ENCODE data around the gene PHLDB2.
A peak's percentile ranks its signal among the peaks of the same experiment; 100 is the strongest.

Gene PHLDB2

GRCh38 chr3:111993038-111993437 is 134.0 kb downstream of the PHLDB2 start:
- no peak for ATAC-seq
- TF ChIP-seq ZNF565 (CRISPR knock-in tag; conservative IDR thresholded peaks at IDR 0.05; ENCODE audit: low read depth) (no peak), SNAI2 (CRISPR knock-in tag; IDR thresholded peaks at IDR 0.05) (no peak), ESRRG (CRISPR knock-in tag; IDR thresholded peaks at IDR 0.05) (no peak), BACH2 (CRISPR knock-in tag; IDR thresholded peaks at IDR 0.05; ENCODE audit: borderline replicate concordance) (no peak), ZNF70 (CRISPR knock-in tag; IDR thresholded peaks at IDR 0.05) (no peak), ISL1 (CRISPR knock-in tag; IDR thresholded peaks at IDR 0.05) (no peak), ZNF8 (CRISPR knock-in tag; IDR thresholded peaks at IDR 0.05) (no peak), TCF4 (CRISPR knock-in tag; IDR thresholded peaks at IDR 0.05; ENCODE audit: borderline replicate concordance) (no peak), OSR1 (CRISPR knock-in tag; IDR thresholded peaks at IDR 0.05) (no peak), GLIS3 (CRISPR knock-in tag; IDR thresholded peaks at IDR 0.05) (no peak), TSHZ2 (CRISPR knock-in tag; IDR thresholded peaks at IDR 0.05) (no peak)
- TF ChIP-seq, protein P1, sequence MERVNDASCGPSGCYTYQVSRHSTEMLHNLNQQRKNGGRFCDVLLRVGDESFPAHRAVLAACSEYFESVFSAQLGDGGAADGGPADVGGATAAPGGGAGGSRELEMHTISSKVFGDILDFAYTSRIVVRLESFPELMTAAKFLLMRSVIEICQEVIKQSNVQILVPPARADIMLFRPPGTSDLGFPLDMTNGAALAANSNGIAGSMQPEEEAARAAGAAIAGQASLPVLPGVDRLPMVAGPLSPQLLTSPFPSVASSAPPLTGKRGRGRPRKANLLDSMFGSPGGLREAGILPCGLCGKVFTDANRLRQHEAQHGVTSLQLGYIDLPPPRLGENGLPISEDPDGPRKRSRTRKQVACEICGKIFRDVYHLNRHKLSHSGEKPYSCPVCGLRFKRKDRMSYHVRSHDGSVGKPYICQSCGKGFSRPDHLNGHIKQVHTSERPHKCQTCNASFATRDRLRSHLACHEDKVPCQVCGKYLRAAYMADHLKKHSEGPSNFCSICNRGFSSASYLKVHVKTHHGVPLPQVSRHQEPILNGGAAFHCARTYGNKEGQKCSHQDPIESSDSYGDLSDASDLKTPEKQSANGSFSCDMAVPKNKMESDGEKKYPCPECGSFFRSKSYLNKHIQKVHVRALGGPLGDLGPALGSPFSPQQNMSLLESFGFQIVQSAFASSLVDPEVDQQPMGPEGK (CRISPR knock-in tag; IDR thresholded peaks at IDR 0.05; ENCODE audit: borderline replicate concordance): no peak
- TF ChIP-seq, protein P2, sequence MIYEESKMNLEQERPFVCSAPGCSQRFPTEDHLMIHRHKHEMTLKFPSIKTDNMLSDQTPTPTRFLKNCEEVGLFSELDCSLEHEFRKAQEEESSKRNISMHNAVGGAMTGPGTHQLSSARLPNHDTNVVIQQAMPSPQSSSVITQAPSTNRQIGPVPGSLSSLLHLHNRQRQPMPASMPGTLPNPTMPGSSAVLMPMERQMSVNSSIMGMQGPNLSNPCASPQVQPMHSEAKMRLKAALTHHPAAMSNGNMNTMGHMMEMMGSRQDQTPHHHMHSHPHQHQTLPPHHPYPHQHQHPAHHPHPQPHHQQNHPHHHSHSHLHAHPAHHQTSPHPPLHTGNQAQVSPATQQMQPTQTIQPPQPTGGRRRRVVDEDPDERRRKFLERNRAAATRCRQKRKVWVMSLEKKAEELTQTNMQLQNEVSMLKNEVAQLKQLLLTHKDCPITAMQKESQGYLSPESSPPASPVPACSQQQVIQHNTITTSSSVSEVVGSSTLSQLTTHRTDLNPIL (CRISPR knock-in tag; IDR thresholded peaks at IDR 0.05; ENCODE audit: low read depth): no peak
- TF ChIP-seq, protein P3, sequence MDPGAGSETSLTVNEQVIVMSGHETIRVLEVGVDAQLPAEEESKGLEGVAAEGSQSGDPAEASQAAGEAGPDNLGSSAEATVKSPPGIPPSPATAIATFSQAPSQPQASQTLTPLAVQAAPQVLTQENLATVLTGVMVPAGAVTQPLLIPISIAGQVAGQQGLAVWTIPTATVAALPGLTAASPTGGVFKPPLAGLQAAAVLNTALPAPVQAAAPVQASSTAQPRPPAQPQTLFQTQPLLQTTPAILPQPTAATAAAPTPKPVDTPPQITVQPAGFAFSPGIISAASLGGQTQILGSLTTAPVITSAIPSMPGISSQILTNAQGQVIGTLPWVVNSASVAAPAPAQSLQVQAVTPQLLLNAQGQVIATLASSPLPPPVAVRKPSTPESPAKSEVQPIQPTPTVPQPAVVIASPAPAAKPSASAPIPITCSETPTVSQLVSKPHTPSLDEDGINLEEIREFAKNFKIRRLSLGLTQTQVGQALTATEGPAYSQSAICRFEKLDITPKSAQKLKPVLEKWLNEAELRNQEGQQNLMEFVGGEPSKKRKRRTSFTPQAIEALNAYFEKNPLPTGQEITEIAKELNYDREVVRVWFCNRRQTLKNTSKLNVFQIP (CRISPR knock-in tag; IDR thresholded peaks at IDR 0.05; ENCODE audit: borderline replicate concordance, low read depth): no peak

DNA sequence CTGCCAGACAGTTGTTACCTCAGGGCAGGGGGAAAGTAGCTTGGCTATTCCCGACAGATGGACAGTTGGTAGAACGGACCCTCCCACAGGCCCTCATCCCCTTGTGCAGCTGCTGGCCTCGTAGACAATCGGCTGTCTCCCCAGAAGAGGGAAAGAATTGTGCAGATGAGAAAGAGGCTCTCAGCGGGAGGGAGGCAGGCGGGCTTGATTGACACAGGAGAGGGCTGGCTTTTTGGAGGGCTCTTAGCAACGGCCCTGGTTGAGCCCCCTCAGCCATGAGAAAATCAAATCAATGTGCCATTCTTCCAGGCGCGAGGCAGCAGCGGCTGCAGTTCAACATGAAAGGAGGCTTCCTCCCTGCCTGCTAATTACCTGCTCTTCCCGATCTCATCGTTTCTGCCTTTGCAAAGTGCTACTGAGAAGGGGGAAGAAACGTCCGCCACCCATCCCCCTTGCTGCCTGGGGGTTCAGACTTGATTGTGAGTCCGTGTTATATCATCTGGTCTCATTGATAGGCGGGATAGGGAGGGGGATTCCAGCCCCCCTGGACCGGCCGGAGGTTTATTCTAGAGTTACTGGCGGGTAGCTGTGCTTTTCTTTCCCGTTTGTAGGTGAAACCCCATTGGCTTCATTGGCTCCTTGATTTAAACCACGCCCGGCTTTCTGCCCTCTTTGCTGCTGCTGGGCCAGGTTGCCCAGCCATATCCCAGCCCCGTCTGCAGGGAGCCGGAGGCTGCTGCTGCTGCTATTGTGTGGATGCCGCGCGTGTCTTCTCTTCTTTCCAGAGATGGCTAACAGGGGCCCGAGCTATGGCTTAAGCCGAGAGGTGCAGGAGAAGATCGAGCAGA is 139.8 kb downstream of the PHLDB2 start, which contains the start of gene TAGLN3:
TSS of gene TAGLN3 (plus strand) at position 287 of the 848 bp plus-strand sequence. CDS start at position 788, 501 bp downstream.
- ATAC-seq: peak; percentile 94
- no peak for TF ChIP-seq ISL1 (CRISPR knock-in tag; IDR thresholded peaks at IDR 0.05)
- TF ChIP-seq, protein P4, sequence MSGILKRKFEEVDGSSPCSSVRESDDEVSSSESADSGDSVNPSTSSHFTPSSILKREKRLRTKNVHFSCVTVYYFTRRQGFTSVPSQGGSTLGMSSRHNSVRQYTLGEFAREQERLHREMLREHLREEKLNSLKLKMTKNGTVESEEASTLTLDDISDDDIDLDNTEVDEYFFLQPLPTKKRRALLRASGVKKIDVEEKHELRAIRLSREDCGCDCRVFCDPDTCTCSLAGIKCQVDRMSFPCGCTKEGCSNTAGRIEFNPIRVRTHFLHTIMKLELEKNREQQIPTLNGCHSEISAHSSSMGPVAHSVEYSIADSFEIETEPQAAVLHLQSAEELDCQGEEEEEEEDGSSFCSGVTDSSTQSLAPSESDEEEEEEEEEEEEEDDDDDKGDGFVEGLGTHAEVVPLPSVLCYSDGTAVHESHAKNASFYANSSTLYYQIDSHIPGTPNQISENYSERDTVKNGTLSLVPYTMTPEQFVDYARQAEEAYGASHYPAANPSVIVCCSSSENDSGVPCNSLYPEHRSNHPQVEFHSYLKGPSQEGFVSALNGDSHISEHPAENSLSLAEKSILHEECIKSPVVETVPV (CRISPR knock-in tag; IDR thresholded peaks at IDR 0.05): no peak
- no peak for TF ChIP-seq PPARA (CRISPR knock-in tag; IDR thresholded peaks at IDR 0.05; ENCODE audit: borderline replicate concordance)
- TF ChIP-seq ZC3H10 (CRISPR knock-in tag; IDR thresholded peaks at IDR 0.05): no peak
- TF ChIP-seq ZNF565 (CRISPR knock-in tag; conservative IDR thresholded peaks at IDR 0.05; ENCODE audit: low read depth): no peak
- TF ChIP-seq ESRRG (CRISPR knock-in tag; IDR thresholded peaks at IDR 0.05): no peak

DNA sequence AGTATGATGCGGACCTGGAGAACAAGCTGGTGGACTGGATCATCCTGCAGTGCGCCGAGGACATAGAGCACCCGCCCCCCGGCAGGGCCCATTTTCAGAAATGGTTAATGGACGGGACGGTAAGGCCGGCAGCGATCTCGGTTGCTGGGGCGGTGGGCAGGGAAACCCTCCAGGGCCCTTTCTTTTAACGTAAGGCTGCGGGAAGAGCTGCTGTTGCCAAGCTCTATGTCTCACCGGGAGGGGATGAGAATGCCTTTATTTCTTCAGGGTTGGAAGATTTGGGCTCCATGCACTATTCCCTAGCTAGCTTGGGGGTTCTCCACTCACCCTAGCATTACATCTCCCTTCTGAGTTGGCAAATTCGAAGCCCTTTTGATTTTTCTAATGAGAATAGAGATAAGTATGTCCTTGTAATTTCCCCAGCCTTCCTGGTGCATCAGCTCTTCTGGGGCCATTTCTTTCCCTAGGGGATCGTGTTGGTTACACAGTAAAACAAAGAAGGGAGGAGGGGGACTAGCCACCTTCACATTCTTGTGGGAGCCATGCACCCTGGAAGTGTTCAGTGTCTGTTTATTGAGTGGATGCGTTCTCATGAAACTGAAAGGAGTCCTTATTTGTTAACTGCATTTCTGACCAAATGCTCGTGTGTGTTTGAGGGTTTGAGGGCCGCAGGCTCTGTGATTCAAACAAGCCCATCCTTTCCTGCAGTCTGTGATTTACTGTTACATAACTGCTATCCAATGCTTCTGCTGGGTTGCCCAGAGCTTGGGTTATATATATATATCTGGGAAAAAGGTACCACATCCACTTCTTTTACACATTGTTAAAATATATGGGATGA is 140.6 kb downstream of the PHLDB2 start:
- TF ChIP-seq OSR1 (CRISPR knock-in tag; IDR thresholded peaks at IDR 0.05) (no peak), ZFP3 (CRISPR knock-in tag; IDR thresholded peaks at IDR 0.05) (no peak), ZNF70 (CRISPR knock-in tag; IDR thresholded peaks at IDR 0.05) (no peak), BACH2 (CRISPR knock-in tag; IDR thresholded peaks at IDR 0.05; ENCODE audit: borderline replicate concordance) (no peak)
- ATAC-seq: peak; percentile 68
